HG03064 (cell line): ENCODE data around the gene MARK3.

Source experiments
- ATAC-seq: cut with Tn5 transposase; IDR thresholded peaks from one replicate; pipeline ENCODE4 v1.9.1; 2021; ENCODE audit warnings: low read depth; ENCODE audit not compliant: unreplicated experiment

Gene MARK3

GRCh38 chr14:103362780-103363179, 22.4 kb upstream of the MARK3 start:
- ATAC-seq = no peak

- ATAC-seq = no peak
Observed at GRCh38 chr14:103366741-103367140, 18.5 kb upstream of the MARK3 start.

GRCh38 chr14:103367995-103368394, 17.2 kb upstream of the MARK3 start:
- ATAC-seq = no peak

GRCh38 chr14:103370087-103370486, 15.1 kb upstream of the MARK3 start:
- no peak for ATAC-seq

- ATAC-seq = no peak
Observed at GRCh38 chr14:103372017-103372416, 13.2 kb upstream of the MARK3 start.

- no peak for ATAC-seq
Observed at GRCh38 chr14:103372552-103373304, 12.5 kb upstream of the MARK3 start.

GRCh38 chr14:103374121-103374520, 11.1 kb upstream of the MARK3 start:
- ATAC-seq = no peak

- ATAC-seq = no peak
Observed at GRCh38 chr14:103377522-103378037, 7.6 kb upstream of the MARK3 start.

- no peak for ATAC-seq
Observed at GRCh38 chr14:103378038-103378854, 7.0 kb upstream of the MARK3 start.

GRCh38 chr14:103380719-103381377, 4.4 kb upstream of the MARK3 start:
- no peak for ATAC-seq

- ATAC-seq = no peak
Observed at GRCh38 chr14:103382376-103382775, 2.8 kb upstream of the MARK3 start.

- ATAC-seq = no peak
Observed at GRCh38 chr14:103384450-103385151, 614 bp upstream of the MARK3 start.

- ATAC-seq = peak; percentile 11
Observed at GRCh38 chr14:103385929-103386712, 906 bp downstream of the MARK3 start.

GRCh38 chr14:103386713-103387329, 1.6 kb downstream of the MARK3 start:
- ATAC-seq = no peak

GRCh38 chr14:103388664-103389063, 3.4 kb downstream of the MARK3 start:
- no peak for ATAC-seq

- ATAC-seq = no peak
Observed at GRCh38 chr14:103390605-103391004, 5.4 kb downstream of the MARK3 start.

- no peak for ATAC-seq
Observed at GRCh38 chr14:103391048-103391447, 5.8 kb downstream of the MARK3 start.

GRCh38 chr14:103392106-103392505, 6.9 kb downstream of the MARK3 start:
- ATAC-seq = no peak

GRCh38 chr14:103392572-103392971, 7.4 kb downstream of the MARK3 start:
- no peak for ATAC-seq
